Muscle layer of colon (tissue), 2 donors: Measurements from ENCODE around the gene UQCRHL.
"Not testable (repeated sequence)": the region's sequence is repeated elsewhere in the genome, so short reads cannot be mapped to it uniquely, and the experiment has no call there.

ENCODE experiments used
- H3K27ac ChIP-seq: one replicate; pipeline ENCODE4 v1.7.0; 2013; ENCODE audit warnings: low read depth, mild to moderate bottlenecking, low read length, moderate library complexity
- H3K27me3 ChIP-seq, 2 donors: one replicate each; pipeline ENCODE4 v1.7.0; 2013; ENCODE audit warnings: low read length in 2 of 2, mild to moderate bottlenecking in 2 of 2; ENCODE audit not compliant: insufficient read depth in 2 of 2, control insufficient read depth in 1 of 2
- H3K36me3 ChIP-seq: one replicate; pipeline ENCODE4 v1.7.0; 2013; ENCODE audit warnings: mild to moderate bottlenecking, low read length; ENCODE audit not compliant: insufficient read depth
- H3K4me1 ChIP-seq: one replicate; pipeline ENCODE4 v1.7.0; 2013; ENCODE audit warnings: mild to moderate bottlenecking, low read length; ENCODE audit not compliant: insufficient read depth
- H3K4me3 ChIP-seq, 2 donors: one replicate each; pipeline ENCODE4 v1.7.0; 2013; ENCODE audit warnings: low read length in 2 of 2, low read depth in 1 of 2, mild to moderate bottlenecking in 1 of 2, moderate library complexity in 1 of 2
- H3K9ac ChIP-seq: one replicate; pipeline ENCODE4 v1.7.0; 2013; ENCODE audit warnings: low read length
- H3K9me3 ChIP-seq: one replicate; pipeline ENCODE4 v1.7.0; 2013; ENCODE audit warnings: mild to moderate bottlenecking, low read length
- donor health status: abdominal sarcoma.
- donor health status: Adenocarcinoma of cecum.

The UQCRHL gene

DNA sequence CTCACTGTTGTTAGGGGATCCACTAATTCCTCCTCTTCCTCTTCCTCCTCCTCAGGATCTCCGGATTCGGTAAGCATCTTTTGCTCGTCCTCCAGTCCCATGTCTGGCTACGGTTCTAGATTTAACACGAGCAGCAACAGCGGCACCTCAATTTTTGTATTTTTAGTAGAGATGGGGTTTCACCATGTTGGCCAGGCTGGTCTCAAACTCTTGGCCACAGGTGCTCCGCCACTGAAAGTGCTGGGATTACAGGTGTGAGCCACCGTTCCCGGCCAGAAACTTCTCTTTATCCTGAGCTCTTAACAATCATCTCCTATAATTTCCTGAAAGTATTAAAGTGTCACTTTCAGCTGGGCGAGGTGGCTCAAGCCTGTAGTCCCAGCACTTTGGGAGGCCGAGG, at the start of gene UQCRHL:
Gene UQCRHL (minus strand): TSS at position 101 of the 400 bp plus-strand sequence. CDS start 0 bp downstream, at position 101.
- H3K9me3 ChIP-seq, H3K9ac ChIP-seq, H3K4me3 ChIP-seq, H3K27me3 ChIP-seq, H3K36me3 ChIP-seq, H3K27ac ChIP-seq, H3K4me1 ChIP-seq: not testable (repeated sequence)

DNA sequence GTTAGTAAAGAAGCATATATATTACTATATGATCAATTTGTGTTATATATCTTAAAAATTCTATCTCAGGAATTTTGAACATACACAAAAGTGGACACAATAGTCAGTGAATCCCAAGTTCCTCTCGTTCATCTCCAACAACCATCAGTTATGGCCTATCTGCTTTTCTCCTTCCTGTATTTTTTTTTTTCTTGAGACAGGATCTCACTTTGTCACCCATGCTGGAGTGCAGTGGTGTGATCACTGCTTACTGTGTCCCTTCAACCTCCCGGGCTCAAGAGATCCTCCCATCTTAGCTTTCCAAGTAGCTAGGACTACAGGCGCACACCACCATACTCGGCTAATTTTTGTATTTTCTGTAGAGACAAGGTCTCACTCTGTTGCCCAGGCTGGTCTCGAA, 49.4 kb upstream of the UQCRHL start:
- no peaks in the 10 kb centered on the region for H3K36me3 ChIP-seq
- H3K27ac ChIP-seq, result no peak overlapping the region
- H3K9me3 ChIP-seq, result no peaks in the 10 kb centered on the region
- H3K4me1 ChIP-seq, result peaks cover 6% of the 10 kb centered on the region
- H3K4me3 ChIP-seq, result no peak overlapping the region
- no peak overlapping the region for H3K9ac ChIP-seq
- H3K27me3 ChIP-seq, result no peaks in the 10 kb centered on the region

DNA sequence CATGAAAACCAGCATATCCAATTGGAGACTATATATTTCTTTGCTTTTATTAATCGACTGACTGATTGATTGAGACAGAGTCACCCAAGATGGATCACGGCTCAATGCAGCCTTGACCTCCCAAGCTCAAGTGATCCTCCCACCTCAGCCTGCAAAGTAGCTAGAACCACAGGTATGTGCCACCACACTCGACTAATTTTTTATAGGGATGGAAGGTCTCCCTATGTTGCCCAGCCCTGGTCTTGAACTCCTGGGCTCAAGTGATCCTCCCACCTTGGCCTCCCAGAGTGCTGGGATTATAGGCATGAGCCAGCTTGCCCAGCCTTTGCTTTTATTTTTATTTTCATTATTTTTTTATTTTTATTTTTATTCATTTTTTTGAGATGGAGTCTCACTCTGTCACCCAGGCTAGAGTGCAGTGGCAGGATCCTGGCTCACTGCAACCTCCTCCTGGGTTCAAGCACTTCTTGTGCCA, 45.4 kb upstream of the UQCRHL start:
- H3K4me3 ChIP-seq, result no peak overlapping the region
- H3K36me3 ChIP-seq, result no peaks in the 10 kb centered on the region
- no peak overlapping the region for H3K27ac ChIP-seq
- H3K4me1 ChIP-seq, result peaks cover 22% of the 10 kb centered on the region
- H3K9me3 ChIP-seq, result no peaks in the 10 kb centered on the region
- H3K27me3 ChIP-seq, result no peaks in the 10 kb centered on the region
- H3K9ac ChIP-seq, result no peak overlapping the region

DNA sequence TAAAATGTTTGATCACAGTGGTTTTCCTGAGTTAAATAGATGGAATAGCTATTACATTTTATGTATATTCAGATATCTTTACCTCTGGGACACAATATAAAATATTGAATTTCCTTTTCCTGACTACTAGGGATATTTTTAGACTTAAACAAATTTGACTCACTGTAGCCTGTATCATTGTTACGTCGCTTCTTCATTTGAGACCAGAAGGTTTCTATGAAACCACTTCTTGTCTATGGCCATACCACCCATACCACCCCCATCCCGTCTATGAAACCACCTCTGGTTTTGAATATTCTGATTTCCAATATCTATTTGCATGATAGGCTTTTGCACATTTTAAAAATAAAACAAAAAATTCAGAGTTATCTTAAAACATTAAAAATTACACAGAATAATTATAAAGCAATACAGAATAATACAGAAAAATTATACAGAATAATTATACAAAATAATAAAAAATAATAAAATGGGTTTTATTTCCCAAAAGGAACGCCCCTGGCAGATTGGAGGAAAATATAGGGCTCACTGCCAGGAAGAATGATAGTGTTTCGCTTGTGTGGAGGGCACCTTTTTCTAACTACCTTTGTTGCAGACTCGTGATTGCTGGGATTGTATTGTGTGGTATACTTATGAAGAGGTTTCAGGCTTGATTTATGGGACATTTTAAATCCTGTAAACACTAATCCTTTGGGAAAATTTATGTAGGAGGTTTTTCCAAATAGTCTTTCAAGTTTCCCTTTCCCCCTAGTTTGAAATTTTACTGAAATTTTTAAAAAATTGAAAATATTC, 44.8 kb upstream of the UQCRHL start:
- H3K4me1 ChIP-seq, result peaks cover 22% of the 10 kb centered on the region
- no peak overlapping the region for H3K9ac ChIP-seq
- H3K27me3 ChIP-seq, result no peaks in the 10 kb centered on the region
- H3K4me3 ChIP-seq, result no peak overlapping the region
- no peaks in the 10 kb centered on the region for H3K36me3 ChIP-seq
- no peak overlapping the region for H3K27ac ChIP-seq
- no peaks in the 10 kb centered on the region for H3K9me3 ChIP-seq

DNA sequence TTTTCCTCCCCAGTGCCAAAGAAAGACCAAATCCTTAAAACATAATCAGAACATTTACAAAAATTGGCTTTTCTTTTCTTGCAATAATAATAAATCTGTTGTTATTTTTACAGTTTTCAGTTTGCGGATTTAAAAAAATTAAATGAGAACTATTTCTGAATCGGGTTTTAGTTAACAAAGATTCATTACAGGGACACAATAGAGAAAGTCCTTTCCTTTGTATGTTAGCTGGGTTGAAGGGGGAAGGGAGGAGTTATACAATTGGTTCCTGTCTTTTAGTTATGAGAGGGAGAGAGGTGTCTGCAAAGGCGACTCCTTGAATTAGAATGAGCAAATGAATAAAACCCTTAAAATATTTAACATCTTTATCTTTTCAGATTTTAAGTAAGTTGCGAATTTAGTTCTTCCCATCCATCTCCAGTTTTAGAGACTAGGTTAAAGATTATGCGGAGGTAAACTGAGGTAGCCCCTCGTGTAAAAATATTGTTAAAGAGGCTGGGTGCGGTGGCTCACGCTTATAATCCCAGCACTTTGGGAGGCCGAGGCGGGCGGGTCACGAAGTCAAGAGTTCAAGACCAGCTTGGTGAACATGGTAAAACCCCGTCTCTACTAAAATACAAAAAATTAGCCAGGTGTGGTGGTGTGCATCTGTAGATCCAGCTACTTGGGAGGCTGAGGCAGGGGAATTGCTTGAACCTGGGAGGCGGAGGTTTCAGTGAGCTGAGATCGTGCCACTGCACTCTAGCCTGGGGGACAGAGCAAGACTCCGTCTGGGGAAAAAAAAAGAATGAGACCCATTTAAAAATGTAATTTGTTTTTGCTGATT, 44.0 kb upstream of the UQCRHL start:
- Histone ChIP-seq H3K9ac (no peak overlapping the region), H3K4me1 (peaks cover 27% of the 10 kb centered on the region), H3K27ac (no peak overlapping the region), H3K4me3 (no peak overlapping the region), H3K27me3 (no peaks in the 10 kb centered on the region), H3K36me3 (no peaks in the 10 kb centered on the region), H3K9me3 (no peaks in the 10 kb centered on the region)

DNA sequence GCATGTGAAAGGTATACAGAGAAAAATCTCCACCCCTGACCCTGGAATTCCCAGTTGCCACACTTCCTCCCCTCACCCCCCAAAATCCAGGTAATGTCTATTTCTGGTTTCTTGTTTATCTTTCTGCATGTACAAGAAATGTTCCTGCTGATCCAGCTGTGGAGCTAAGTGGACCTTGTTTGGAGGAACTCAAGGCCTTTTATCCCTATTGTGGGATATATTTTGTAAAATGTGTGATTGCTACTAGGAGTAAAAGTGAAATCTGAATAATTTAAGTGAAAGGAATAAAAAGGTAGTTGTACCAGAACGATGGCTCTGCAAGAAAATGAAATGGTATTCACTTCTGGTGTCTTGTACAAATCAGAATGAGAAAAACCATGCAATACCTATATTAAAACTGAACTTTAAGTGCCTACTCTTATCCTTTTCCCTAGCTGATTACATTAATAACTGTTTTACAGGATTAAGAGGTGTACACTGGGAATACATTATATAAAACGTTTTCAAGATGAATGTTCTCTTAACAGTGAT, 43.1 kb upstream of the UQCRHL start:
- H3K4me3 ChIP-seq, result peak overlapping the region in 1 of 2 donors; percentile 96
- H3K9ac ChIP-seq, result peak overlapping the region; percentile 93
- no peaks in the 10 kb centered on the region for H3K27me3 ChIP-seq
- no peaks in the 10 kb centered on the region for H3K9me3 ChIP-seq
- no peaks in the 10 kb centered on the region for H3K36me3 ChIP-seq
- peak overlapping the region; percentile 77 for H3K27ac ChIP-seq
- H3K4me1 ChIP-seq, result peaks cover 29% of the 10 kb centered on the region

DNA sequence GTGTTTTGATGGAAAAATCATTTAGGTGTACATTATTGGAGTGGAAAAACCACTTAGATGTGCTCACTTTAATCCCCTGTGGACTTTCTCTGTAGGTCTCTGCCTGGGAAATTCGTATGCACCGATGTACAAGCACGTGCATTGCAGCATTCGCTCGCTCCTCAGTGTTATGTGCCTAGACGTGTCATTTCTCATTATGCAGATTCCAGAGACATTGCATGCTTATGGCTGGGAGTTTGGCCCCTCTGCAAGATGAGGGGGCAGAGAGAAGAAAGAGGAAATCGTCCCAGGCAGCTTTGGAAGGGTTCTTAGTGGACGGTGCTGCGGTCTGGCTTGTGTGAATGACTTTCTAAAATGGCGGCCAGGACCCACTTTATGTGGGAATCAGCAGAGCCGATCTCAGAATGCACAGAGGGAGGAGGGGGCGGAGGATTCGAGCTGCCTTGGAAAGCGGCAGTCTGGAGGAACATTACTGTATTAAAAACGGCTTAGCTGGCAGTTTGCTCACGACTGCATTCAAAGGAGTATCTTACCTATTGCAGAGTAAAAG, 42.4 kb upstream of the UQCRHL start:
- peak overlapping the region; percentile 77 for H3K27ac ChIP-seq
- no peaks in the 10 kb centered on the region for H3K9me3 ChIP-seq
- H3K4me1 ChIP-seq, result peaks cover 29% of the 10 kb centered on the region
- H3K9ac ChIP-seq, result peak overlapping the region; percentile 93
- H3K36me3 ChIP-seq, result no peaks in the 10 kb centered on the region
- peak overlapping the region; percentile 45 to 96 for H3K4me3 ChIP-seq
- H3K27me3 ChIP-seq, result no peaks in the 10 kb centered on the region

DNA sequence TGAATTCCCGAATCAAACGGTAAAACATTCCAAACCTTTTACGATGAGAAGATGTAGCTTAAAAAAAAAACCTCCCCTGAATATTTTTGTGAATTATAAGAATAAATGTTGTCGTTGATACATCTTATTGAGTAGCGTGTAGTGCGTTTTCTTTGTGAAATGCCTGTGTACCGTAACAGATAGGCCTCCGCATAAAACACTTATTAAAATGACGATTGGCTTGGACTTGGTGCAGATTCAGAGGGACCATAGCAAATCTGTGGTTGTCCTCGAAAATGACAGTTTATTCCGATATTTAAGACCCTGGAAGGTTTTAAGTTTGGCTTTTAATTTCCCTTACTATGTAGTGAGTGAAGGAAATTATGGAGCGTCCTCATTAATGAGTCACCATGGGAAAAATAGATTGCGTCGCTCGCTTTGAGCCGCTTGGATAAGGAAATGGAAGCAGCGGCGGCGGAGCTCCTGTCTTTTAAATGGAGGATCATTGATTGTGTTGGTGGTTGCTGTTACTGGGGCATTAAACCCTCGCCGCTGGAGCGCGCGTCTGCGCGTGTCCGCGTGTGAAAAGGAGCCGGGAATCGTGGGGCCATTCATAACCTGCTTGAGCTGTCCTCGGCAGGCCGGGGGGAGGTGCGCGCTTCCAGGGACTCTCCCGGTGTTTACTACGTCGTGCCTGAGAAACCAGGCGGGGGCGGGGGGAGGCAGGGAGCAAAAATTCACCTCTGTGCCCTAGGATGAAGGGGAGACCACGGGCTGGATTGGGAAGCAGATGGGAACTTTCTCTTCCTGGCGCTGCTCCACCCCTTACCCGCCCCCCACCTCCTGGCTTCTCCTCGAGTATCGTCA, 41.7 kb upstream of the UQCRHL start:
- Histone ChIP-seq H3K4me1 (peaks cover 29% of the 10 kb centered on the region), H3K4me3 (peak overlapping the region; percentile 45 to 96)

DNA sequence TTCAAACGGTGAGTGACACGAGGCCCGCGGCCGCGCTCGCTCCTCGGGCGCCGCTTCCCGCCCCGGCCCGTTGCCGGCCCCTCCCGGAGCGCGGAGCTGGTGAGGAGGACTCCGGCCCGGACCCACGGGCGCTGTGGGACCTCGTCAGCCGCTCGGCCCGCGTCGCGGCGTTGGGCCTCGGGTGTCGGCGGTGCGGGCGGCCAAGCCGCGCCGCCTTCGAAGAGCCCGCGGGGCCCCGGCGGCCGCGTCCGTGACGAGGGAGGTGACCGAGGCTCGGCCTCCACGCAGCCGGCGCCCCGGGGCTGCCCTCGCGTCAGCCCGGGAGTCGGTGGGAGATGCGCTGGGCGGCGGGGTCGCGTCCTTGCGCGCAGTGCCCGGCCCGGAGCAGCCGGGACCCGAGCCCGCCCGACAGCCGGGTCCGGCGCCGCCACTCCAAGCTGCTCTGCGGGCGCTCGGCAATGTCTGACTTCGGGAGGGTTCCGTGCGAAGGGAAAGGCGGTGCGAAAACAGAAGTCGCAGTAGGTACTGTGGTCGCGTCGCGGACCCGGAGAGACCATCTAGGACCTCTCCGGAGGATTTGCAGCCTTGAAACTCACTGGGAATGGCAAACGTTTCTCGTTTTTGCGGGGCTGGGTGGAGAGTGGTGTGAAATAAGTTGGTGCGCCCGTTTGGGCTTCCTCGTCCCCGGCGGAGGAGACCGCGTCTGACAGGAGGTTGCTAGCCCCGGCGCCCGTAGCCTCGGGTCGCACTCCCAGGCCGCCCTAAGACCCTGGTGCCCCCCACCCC, 40.9 kb upstream of the UQCRHL start:
- Histone ChIP-seq H3K27ac (peak overlapping the region; percentile 77), H3K4me3 (peak overlapping the region; percentile 45 to 96), H3K4me1 (peaks cover 29% of the 10 kb centered on the region), H3K27me3 (no peaks in the 10 kb centered on the region), H3K9ac (peak overlapping the region; percentile 93), H3K9me3 (no peaks in the 10 kb centered on the region), H3K36me3 (no peaks in the 10 kb centered on the region)

More for the DNA sequence above, 41.7 kb upstream of the UQCRHL start:
- Histone ChIP-seq H3K9ac (peak overlapping the region; percentile 93), H3K36me3 (no peaks in the 10 kb centered on the region), H3K9me3 (no peaks in the 10 kb centered on the region), H3K27me3 (no peaks in the 10 kb centered on the region), H3K27ac (peak overlapping the region; percentile 77)

DNA sequence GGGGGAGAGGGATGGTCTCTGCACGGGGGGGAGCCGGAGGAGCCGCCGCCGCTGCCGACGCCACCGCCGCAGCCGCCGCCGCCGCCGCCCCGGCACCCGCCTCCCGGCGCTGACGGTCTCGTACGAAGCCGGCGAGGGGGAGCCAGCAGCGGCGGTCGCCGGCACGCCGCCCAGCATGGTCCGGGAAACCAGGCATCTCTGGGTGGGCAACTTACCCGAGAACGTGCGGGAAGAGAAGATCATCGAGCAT, 40.4 kb upstream of the UQCRHL start:
- H3K27ac ChIP-seq, result peak overlapping the region; percentile 77
- peaks cover 29% of the 10 kb centered on the region for H3K4me1 ChIP-seq
- peak overlapping the region; percentile 93 for H3K9ac ChIP-seq
- no peaks in the 10 kb centered on the region for H3K9me3 ChIP-seq
- no peaks in the 10 kb centered on the region for H3K27me3 ChIP-seq
- peak overlapping the region; percentile 45 to 96 for H3K4me3 ChIP-seq
- H3K36me3 ChIP-seq, result no peaks in the 10 kb centered on the region
